ENCODE data around the gene KANTR. TPM values are rescaled to one million over a fixed set of nuclear protein-coding genes. Genes with fewer than 3 reads are reported as not detected.

The KANTR gene
- 7.2 and 8.9 TPM in 2 replicates for total RNA-seq

GRCh38 chrX:53093748-53094581 lies at the start of gene KANTR:
Gene KANTR, plus strand, starts transcription at chrX:53094142. Its CDS starts 30,131 bp downstream, at chrX:53124273.

DNA sequence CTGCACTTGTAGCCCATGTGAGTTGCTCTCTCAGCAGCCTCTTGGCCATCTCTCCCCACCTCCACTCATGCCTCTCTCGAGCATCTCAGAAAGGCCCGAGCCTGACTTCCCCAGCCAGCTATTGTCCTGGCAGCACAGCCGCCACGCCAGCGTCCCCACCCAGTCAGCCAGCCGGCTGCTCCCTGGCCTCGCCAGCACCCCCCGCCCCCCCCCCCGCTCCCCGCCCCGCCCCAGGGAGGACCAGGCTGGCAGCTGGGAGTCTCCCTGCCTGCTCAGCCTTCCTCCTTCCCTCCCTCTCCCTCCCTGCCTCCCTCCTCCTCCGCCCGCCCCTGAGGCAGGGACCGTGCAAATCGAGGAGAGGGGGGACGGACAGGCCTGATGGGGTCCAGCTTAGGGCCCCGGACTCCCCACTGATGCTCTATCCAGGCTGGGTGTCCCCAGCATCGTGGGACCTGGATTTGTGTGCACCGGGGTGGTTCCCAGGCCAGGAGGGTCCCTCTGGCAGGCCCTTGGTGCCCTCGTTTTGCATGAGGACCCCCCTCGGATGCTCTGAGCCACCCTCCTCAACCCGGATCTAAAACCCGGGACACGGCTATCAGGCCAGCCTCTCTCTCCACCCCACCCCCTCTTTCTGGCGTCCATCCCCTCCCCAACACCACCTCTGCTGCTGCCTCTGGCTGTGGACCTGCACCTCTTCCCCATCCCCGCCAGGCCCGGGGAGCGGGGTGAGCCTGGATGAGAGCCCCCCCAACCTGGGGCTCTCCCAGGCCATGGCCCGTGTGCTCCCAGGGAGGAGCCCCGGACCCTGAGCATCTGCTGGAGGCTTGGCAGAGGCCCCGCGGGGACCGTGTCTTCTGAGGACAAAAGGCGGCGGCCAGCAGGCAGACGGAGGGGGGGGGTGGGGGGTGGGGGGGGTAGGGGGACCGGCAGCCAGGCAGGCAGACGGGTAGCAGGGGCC lies 45.5 kb upstream of the KANTR start, which contains the start of gene GPR173:
Gene GPR173 (plus strand): TSS at position 621 of the 958 bp plus-strand sequence. CDS start 27,833 bp downstream, outside the sequence.

GRCh38 chrX:53081925-53082772 lies 11.8 kb upstream of the KANTR start, which contains the start of gene TSPYL2:
Gene TSPYL2, plus strand, starts transcription at chrX:53082367. Its CDS starts 132 bp downstream, at chrX:53082499.

Small RNA genes within 50 kb of the gene (small RNA-seq; reads per million reads assigned to genes)
- gene AL139396.1, result not detected
- gene AL591212.2, result not detected

Other genes with a start within 250 kb of the KANTR start
- not detected in 2 replicates for gene XAGE3, start 226.1 kb upstream of the KANTR start, total RNA-seq
- 16.9 and 24.5 TPM in 2 replicates for gene FAM156B, start 196.8 kb upstream of the KANTR start, total RNA-seq
- 18.8 and 24.3 TPM in 2 replicates for gene FAM156A, start 135.6 kb upstream of the KANTR start, total RNA-seq
- 3.5 and 4.4 TPM in 2 replicates for gene GPR173, start 45.4 kb upstream of the KANTR start, total RNA-seq
- gene TSPYL2, start 11.8 kb upstream of the KANTR start, total RNA-seq, result 9.6 and 10.7 TPM in 2 replicates
- gene KDM5C, start 131.1 kb downstream of the KANTR start, total RNA-seq, result 142 and 170 TPM in 2 replicates
- 24.0 and 28.2 TPM in 2 replicates for gene IQSEC2, start 187.4 kb downstream of the KANTR start, total RNA-seq